Osteocyte (in vitro differentiated cells): Measurements from ENCODE around the gene STX4. TPM values are rescaled to one million over a fixed set of nuclear protein-coding genes. Genes with fewer than 3 reads are reported as not detected.

Experiments
- DNase-seq: peaks from one replicate; pipeline ENCODE4 v3.0.0; 2021; ENCODE audit warnings: mixed read lengths; ENCODE audit not compliant: unreplicated experiment; ENCODE audit errors: extremely low spot score
- H3K27ac Mint-ChIP-seq: one replicate; pipeline ENCODE4 v1.8.0; 2021; ENCODE audit warnings: mild to moderate bottlenecking, mixed read lengths; ENCODE audit not compliant: unreplicated experiment
- H3K27me3 Mint-ChIP-seq: one replicate; pipeline ENCODE4 v1.8.0; 2021; ENCODE audit warnings: mixed read lengths; ENCODE audit not compliant: unreplicated experiment
- H3K36me3 Mint-ChIP-seq: one replicate; pipeline ENCODE4 v1.8.0; 2021; ENCODE audit warnings: mixed read lengths; ENCODE audit not compliant: unreplicated experiment
- H3K4me1 Mint-ChIP-seq: one replicate; pipeline ENCODE4 v1.8.0; 2021; ENCODE audit warnings: mixed read lengths; ENCODE audit not compliant: unreplicated experiment
- H3K4me3 Mint-ChIP-seq: one replicate; pipeline ENCODE4 v1.8.0; 2021; ENCODE audit warnings: mild to moderate bottlenecking, moderate library complexity, mixed read lengths; ENCODE audit not compliant: unreplicated experiment
- H3K9me3 Mint-ChIP-seq: one replicate; pipeline ENCODE4 v1.8.0; 2021; ENCODE audit warnings: mixed read lengths; ENCODE audit not compliant: unreplicated experiment
- CTCF ChIP-seq: fragments of 200-600 bp; sonication (generic); IDR thresholded peaks from 2 replicates; pipeline ENCODE4 v1.5.0; 2021; ENCODE audit warnings: antibody characterized with exemption, mild to moderate bottlenecking, moderate library complexity
- total RNA-seq: library from RNA; stranded (reverse); gene quantifications from 2 replicates; pipeline ENCODE4 v1.2.1, GENCODE V29; 2021

Gene STX4
- total RNA-seq, 1 donor from 2014 or later = 53.4 TPM

DNA sequence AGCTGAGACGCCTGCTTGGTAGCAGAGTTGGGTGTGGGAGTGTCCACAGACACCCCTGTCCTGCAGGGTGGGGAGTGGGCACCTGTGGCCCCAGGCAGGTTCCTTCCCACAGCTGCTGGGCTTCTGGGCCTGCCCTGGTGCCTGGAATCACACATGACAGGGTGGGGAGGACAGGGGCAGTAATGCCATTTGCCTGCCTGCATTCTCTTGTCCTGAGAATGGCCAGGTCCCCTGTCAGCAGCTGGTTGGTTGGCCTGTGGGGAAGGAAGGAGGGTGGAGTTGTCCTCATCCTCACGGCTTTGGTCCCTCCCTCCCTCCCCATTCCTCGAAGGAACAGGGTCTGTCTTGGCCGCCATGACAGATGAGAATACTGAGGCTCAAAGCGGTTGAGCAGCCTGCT is 50.2 kb downstream of the STX4 start:
- peaks cover 16% of the 10 kb centered on the region for H3K36me3 Mint-ChIP-seq
- DNase-seq = no peak
- H3K27ac Mint-ChIP-seq = no peak overlapping the region
- H3K27me3 Mint-ChIP-seq = no peaks in the 10 kb centered on the region
- no peak for TF ChIP-seq CTCF
- no peak overlapping the region for H3K4me3 Mint-ChIP-seq
- H3K9me3 Mint-ChIP-seq = no peaks in the 10 kb centered on the region
- H3K4me1 Mint-ChIP-seq = peaks cover 2% of the 10 kb centered on the region

- Mint-ChIP-seq H3K9me3 (no peaks in the 10 kb centered on the region), H3K27ac (no peak overlapping the region), H3K4me3 (no peak overlapping the region), H3K36me3 (peaks cover 12% of the 10 kb centered on the region), H3K27me3 (no peaks in the 10 kb centered on the region), H3K4me1 (peaks cover 2% of the 10 kb centered on the region)
- no peak for TF ChIP-seq CTCF
- DNase-seq = no peak
Measured at GRCh38 chr16:31083981-31084380, 50.6 kb downstream of the STX4 start.

GRCh38 chr16:31084584-31085302 is 51.4 kb downstream of the STX4 start:
- Mint-ChIP-seq H3K27ac (no peak overlapping the region), H3K4me3 (no peak overlapping the region)
- DNase-seq = no peak

GRCh38 chr16:31085411-31085810 is 52.1 kb downstream of the STX4 start:
- Mint-ChIP-seq H3K4me1 (peaks cover 2% of the 10 kb centered on the region), H3K36me3 (peaks cover 8% of the 10 kb centered on the region), H3K27ac (no peak overlapping the region), H3K4me3 (no peak overlapping the region), H3K9me3 (no peaks in the 10 kb centered on the region), H3K27me3 (no peaks in the 10 kb centered on the region)
- TF ChIP-seq CTCF = no peak
- no peak for DNase-seq

More at GRCh38 chr16:31084584-31085302, 51.4 kb downstream of the STX4 start:
- Mint-ChIP-seq H3K4me1 (peaks cover 2% of the 10 kb centered on the region), H3K27me3 (no peaks in the 10 kb centered on the region), H3K9me3 (no peaks in the 10 kb centered on the region), H3K36me3 (peaks cover 8% of the 10 kb centered on the region)
- no peak for TF ChIP-seq CTCF

DNA sequence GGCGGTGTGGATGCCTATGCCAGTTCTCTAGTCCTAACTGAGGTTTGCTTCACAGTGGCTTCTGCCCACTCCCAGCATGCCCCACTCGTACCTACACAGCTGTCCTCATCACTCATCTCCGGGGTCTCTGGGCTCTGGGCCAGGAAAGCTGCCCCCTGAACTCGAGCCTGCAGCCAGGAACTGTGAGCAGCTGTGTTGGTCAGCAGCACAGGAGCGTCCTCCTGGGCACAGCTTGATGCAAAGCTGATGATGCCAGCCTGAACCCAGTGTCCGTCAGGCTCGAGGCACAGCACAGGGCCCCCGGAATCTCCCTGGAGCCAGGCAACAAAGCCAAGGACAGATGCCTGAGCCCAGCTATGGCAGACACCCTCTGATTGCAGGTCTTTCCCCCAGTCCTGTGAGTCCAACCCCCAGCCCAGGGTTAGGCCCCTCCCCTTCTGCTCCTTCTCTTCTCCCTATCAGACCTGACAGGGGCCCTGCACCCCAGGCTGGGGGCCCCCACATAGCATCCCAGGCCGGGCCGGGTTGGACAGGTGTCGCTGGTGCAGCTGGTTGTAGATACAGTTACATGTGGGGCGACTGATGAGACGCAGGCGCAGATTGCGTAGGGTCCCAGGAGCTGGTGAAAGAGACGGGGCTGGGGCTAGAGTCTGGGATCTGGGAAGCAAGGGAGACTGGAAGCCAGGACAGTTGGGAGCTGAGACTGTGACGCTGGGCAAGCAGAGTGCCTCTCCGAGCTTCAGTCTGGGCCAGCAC is 52.7 kb downstream of the STX4 start:
- Mint-ChIP-seq H3K4me3 (no peak overlapping the region), H3K36me3 (peaks cover 8% of the 10 kb centered on the region), H3K27ac (no peak overlapping the region), H3K4me1 (peaks cover 4% of the 10 kb centered on the region), H3K27me3 (no peaks in the 10 kb centered on the region), H3K9me3 (no peaks in the 10 kb centered on the region)
- TF ChIP-seq CTCF = no peak
- DNase-seq = no peak
